ENCODE measurements around the gene CAD.
A peak's percentile ranks its signal among the peaks of the same experiment; 100 is the strongest.

Gene CAD

GRCh38 chr2:27231921-27232320, 14.8 kb downstream of the CAD start:
- DNase-seq = no peak

- no peak for DNase-seq
Measured at GRCh38 chr2:27233341-27233740, 16.2 kb downstream of the CAD start.

- DNase-seq = no peak
Measured at GRCh38 chr2:27236136-27236535, 19.0 kb downstream of the CAD start.

GRCh38 chr2:27236626-27237025, 19.5 kb downstream of the CAD start:
- DNase-seq = no peak

GRCh38 chr2:27237341-27237945, 20.3 kb downstream of the CAD start:
- no peak for DNase-seq

- DNase-seq = no peak
Measured at GRCh38 chr2:27238976-27239375, 21.8 kb downstream of the CAD start.

- DNase-seq = no peak
Measured at GRCh38 chr2:27240406-27240805, 23.2 kb downstream of the CAD start.

GRCh38 chr2:27241761-27242613, 24.8 kb downstream of the CAD start:
- DNase-seq = no peak

GRCh38 chr2:27242614-27242951, 25.4 kb downstream of the CAD start:
- DNase-seq = no peak

GRCh38 chr2:27243391-27244130, 26.4 kb downstream of the CAD start:
- DNase-seq = no peak

- DNase-seq = no peak
Measured at GRCh38 chr2:27245116-27245515, 27.9 kb downstream of the CAD start.

- no peak for DNase-seq
Measured at GRCh38 chr2:27245626-27246025, 28.5 kb downstream of the CAD start.

GRCh38 chr2:27247893-27248292, 30.7 kb downstream of the CAD start:
- no peak for DNase-seq

- no peak for DNase-seq
Measured at GRCh38 chr2:27249159-27249890, 32.2 kb downstream of the CAD start.

- DNase-seq = peak; percentile 69
Measured at GRCh38 chr2:27249891-27250651, 32.9 kb downstream of the CAD start.

- DNase-seq = no peak
Measured at GRCh38 chr2:27250652-27251379, 33.6 kb downstream of the CAD start.

GRCh38 chr2:27251766-27252165, 34.6 kb downstream of the CAD start:
- DNase-seq = peak; percentile 22

GRCh38 chr2:27255187-27255586, 38.0 kb downstream of the CAD start:
- no peak for DNase-seq

- no peak for DNase-seq
Measured at GRCh38 chr2:27255660-27256059, 38.5 kb downstream of the CAD start.

- DNase-seq = no peak
Measured at GRCh38 chr2:27256855-27257454, 39.8 kb downstream of the CAD start.

- DNase-seq = no peak
Measured at GRCh38 chr2:27258051-27258450, 40.9 kb downstream of the CAD start.

Measured in eye (tissue), 1 donor.